GM12875 (cell line): ENCODE results near the gene CFAP126.

ENCODE experiments used
- H3K4me3 ChIP-seq: one replicate; pipeline ENCODE4 v1.5.1; 2011; ENCODE audit warnings: low read depth, low read length, control low read depth
- TF ChIP-seq, protein P1 (sequence below): IDR thresholded peaks from 2 replicates; pipeline ENCODE4 v1.5.1; 2011; ENCODE audit warnings: low read depth, mild to moderate bottlenecking, control low read depth, inconsistent platforms, low read length, moderate library complexity, borderline replicate concordance; ENCODE audit not compliant: insufficient read depth

CFAP126 gene

DNA sequence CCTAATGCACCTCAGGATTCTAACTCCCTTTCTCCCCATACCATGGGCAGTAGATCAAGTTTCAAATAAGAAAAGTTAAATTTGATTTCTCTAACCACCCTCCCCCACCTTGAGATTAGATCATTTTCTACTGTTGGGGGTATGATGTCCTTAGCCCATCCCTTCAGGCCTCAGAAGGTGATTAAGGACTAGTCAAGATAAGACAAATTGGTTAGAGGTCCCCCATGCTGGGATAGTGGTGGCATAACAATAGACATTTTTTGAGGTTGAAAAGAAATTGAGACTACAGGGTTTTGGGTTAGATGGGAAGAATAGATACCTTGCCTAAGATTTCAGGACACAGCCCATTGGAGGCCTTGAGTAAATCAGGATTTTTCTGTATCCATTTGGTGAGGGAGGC lies 2.5 kb downstream of the CFAP126 start:
- TF ChIP-seq, protein P1, sequence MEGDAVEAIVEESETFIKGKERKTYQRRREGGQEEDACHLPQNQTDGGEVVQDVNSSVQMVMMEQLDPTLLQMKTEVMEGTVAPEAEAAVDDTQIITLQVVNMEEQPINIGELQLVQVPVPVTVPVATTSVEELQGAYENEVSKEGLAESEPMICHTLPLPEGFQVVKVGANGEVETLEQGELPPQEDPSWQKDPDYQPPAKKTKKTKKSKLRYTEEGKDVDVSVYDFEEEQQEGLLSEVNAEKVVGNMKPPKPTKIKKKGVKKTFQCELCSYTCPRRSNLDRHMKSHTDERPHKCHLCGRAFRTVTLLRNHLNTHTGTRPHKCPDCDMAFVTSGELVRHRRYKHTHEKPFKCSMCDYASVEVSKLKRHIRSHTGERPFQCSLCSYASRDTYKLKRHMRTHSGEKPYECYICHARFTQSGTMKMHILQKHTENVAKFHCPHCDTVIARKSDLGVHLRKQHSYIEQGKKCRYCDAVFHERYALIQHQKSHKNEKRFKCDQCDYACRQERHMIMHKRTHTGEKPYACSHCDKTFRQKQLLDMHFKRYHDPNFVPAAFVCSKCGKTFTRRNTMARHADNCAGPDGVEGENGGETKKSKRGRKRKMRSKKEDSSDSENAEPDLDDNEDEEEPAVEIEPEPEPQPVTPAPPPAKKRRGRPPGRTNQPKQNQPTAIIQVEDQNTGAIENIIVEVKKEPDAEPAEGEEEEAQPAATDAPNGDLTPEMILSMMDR: no peak
- H3K4me3 ChIP-seq: no peak overlapping the region

DNA sequence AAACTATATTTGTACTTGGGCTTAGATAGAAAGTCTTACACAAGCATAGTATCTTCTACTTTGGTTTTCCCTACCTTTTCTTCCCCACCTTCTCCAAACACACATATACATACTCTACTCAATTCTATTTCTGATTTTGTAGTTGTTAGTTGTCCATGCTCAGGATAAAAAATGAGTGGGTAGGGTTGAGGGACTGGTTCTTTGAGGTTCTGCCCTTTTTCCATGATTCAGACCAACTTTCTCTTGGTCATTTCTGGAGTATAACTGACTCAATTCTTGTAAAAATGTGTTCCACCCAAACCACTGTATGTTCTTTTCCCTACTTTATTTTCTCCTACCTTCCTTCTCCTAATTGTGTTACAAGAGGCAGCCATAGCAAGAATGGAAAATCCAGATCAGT lies 3.3 kb downstream of the CFAP126 start:
- no peak overlapping the region for H3K4me3 ChIP-seq
- TF ChIP-seq, protein P1: no peak

DNA sequence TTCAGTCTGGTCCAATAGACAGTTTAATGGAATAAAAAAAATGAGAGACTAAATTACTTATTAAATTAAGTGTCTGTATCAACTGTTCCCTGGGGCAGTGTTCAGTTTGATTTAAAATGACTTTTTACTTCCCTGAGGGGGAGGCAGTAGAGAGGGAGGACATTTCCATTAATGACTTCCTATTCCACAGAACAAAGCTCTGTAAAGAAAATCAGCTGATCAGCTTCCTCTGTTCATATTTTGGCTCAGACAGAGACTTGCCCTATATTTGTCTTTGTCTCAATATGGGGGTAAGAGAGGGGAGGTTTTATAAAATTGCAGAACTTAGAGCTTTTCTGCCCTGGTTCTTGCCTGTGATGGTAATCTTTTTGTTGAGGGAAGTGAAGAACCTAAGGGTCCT lies 8.4 kb downstream of the CFAP126 start:
- TF ChIP-seq, protein P1: no peak
- H3K4me3 ChIP-seq: no peak overlapping the region

DNA sequence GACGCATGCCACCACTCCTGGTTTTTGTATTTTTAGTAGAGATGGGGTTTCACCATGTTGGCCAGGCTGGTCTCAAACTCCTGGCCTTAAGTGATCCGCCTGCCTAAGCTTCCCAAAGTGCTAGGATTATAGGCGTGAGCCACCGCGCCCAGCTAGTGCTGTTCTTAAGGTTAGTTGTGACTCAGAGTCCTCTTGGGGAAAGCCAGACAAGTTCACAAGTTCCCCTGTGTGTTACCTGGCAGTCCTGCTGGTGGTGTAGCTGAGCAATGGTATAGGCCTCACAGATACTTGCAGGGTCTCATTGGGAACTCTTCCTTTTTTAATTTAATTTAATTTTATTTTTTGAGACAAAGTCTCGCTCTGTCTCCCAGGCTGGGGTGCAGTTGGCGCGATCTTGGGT lies 10.6 kb downstream of the CFAP126 start:
- TF ChIP-seq, protein P1: no peak

DNA sequence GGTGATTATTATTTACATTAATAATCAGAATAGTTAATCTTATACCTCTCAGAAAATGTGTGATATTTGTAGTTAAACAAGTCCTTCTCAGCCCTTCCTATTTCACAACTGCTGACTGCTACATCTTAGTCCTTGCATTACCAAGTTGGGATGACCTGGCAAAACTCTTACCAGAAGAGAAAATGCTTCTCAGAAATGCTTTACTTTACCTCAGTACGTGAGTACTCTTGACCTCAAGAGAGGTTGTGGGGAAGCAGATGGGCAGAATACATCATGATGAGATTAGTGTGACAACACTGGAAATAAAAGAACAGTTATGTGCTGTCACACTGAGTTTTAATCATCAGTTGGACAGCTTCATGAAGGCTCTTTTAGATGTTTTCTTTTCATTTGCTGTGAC lies 16.2 kb downstream of the CFAP126 start:
- TF ChIP-seq, protein P1: no peak
- no peak overlapping the region for H3K4me3 ChIP-seq

More for the DNA sequence above, 10.6 kb downstream of the CFAP126 start:
- no peak overlapping the region for H3K4me3 ChIP-seq

DNA sequence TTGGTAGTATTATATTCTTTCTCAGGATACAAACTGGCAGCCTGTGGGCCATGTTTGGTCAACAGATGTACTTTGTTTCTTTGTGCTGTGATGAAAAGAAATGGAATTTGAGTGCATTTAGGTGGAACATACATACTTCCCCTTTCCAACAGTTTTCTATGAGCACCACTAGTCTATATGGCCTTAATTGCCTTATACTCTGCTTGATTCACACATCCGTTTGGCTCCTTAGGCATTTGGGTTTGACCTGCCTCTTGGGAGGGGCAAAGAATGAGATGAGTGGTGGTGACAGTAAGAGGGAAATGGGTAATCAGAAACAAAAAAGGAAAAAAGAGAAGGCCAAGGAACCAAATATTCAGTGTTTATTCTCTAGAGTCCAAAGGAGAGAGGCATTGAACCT lies 17.0 kb downstream of the CFAP126 start:
- H3K4me3 ChIP-seq: no peak overlapping the region
- TF ChIP-seq, protein P1: no peak

DNA sequence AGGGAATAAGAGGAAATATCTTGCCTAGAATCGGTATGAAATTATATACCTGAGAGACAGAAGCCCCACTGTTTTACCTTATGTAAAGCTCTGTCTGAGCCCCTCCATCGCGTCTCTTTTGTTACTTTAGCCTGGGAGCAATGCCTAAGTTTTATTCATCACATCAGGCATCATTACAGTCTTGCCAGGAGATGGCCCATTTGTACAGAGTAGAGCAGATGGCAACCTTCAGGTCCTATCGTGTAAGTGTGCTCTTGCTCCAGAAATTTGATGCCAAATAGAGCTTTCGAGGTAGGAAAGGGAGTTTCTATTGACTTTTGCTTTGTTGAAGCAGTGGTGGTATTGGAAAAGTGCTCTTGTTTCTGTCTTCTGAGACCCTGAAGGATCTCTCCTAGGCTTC lies 24.9 kb downstream of the CFAP126 start:
- TF ChIP-seq, protein P1: no peak
- H3K4me3 ChIP-seq: no peak overlapping the region
